GM19099 (cell line): Measurements from ENCODE around the gene FLT4.

Experiments
- POLR2A ChIP-seq: IDR thresholded peaks from 3 replicates; pipeline ENCODE4 v1.6.1; 2011; ENCODE audit warnings: low read depth; ENCODE audit not compliant: insufficient read length; ENCODE audit errors: extremely low read depth

Gene FLT4

GRCh38 chr5:180595381-180596114 lies 53.9 kb downstream of the FLT4 start:
- TF ChIP-seq POLR2A = no peak

- TF ChIP-seq POLR2A = no peak
These were observed 54.4 kb downstream of the FLT4 start for GRCh38 chr5:180595046-180595379.

GRCh38 chr5:180594311-180595045 lies 54.9 kb downstream of the FLT4 start:
- no peak for TF ChIP-seq POLR2A

- TF ChIP-seq POLR2A = no peak
These were observed 55.8 kb downstream of the FLT4 start for GRCh38 chr5:180593446-180594206.

- no peak for TF ChIP-seq POLR2A
These were observed 57.2 kb downstream of the FLT4 start for GRCh38 chr5:180592176-180592575.

GRCh38 chr5:180591311-180591887 lies 58.0 kb downstream of the FLT4 start, which contains the start of gene SCGB3A1:
Gene SCGB3A1 (minus strand): TSS chr5:180591499. CDS start chr5:180591462, 37 bp downstream.
- TF ChIP-seq POLR2A = no peak

GRCh38 chr5:180590543-180591310 lies 58.7 kb downstream of the FLT4 start:
- no peak for TF ChIP-seq POLR2A

GRCh38 chr5:180589771-180590542 lies 59.4 kb downstream of the FLT4 start:
- TF ChIP-seq POLR2A = no peak

- TF ChIP-seq POLR2A = no peak
These were observed 62.5 kb downstream of the FLT4 start for GRCh38 chr5:180586870-180587269.

GRCh38 chr5:180586204-180586603 lies 63.2 kb downstream of the FLT4 start:
- TF ChIP-seq POLR2A = no peak

- TF ChIP-seq POLR2A = no peak
These were observed 65.7 kb downstream of the FLT4 start for GRCh38 chr5:180583738-180584137.

- TF ChIP-seq POLR2A = no peak
These were observed 68.7 kb downstream of the FLT4 start for GRCh38 chr5:180580681-180581080.

- TF ChIP-seq POLR2A = no peak
These were observed 73.8 kb downstream of the FLT4 start for GRCh38 chr5:180575571-180575970.

GRCh38 chr5:180568914-180569313 lies 80.5 kb downstream of the FLT4 start:
- TF ChIP-seq POLR2A = no peak

GRCh38 chr5:180563994-180564393 lies 85.4 kb downstream of the FLT4 start:
- TF ChIP-seq POLR2A = no peak

GRCh38 chr5:180558232-180558631 lies 91.2 kb downstream of the FLT4 start:
- no peak for TF ChIP-seq POLR2A
